Smooth muscle cell (in vitro differentiated cells): ENCODE results near the gene VWA3A. TPM values are rescaled to one million over a fixed set of nuclear protein-coding genes. Genes with fewer than 3 reads are reported as not detected.

ENCODE experiments used
- DNase-seq: peaks from one replicate; lab custom pipeline; 2025; ENCODE audit not compliant: unreplicated experiment; lab: John Stamatoyannopoulos, UW
- H2AFZ ChIP-seq: fragments of 200-600 bp; sonication (generic); 2 replicates; pipeline ENCODE4 v1.6.0; 2016; ENCODE audit warnings: antibody characterized with exemption, low read depth, mild to moderate bottlenecking
- H3F3A ChIP-seq: fragments of 200-600 bp; sonication (generic); 2 replicates; pipeline ENCODE4 v1.6.0; 2017; ENCODE audit warnings: antibody characterized with exemption, low read depth
- H3K27ac ChIP-seq: fragments of 200-600 bp; sonication (generic); 2 replicates; pipeline ENCODE4 v1.5.1; 2016; ENCODE audit warnings: low read depth, mild to moderate bottlenecking
- H3K27me3 ChIP-seq: fragments of 200-600 bp; sonication (generic); 2 replicates; pipeline ENCODE4 v1.6.1; 2016; ENCODE audit warnings: low read depth, mild to moderate bottlenecking
- H3K36me3 ChIP-seq: fragments of 200-600 bp; sonication (generic); 2 replicates; pipeline ENCODE4 v1.5.1; 2016; ENCODE audit warnings: low read depth
- H3K4me1 ChIP-seq: fragments of 200-600 bp; sonication (generic); 2 replicates; pipeline ENCODE4 v1.5.1; 2016; ENCODE audit warnings: low read depth
- H3K4me2 ChIP-seq: fragments of 200-600 bp; sonication (generic); 2 replicates; pipeline ENCODE4 v1.6.0; 2016; ENCODE audit warnings: mild to moderate bottlenecking
- H3K4me3 ChIP-seq: fragments of 200-600 bp; sonication (generic); 2 replicates; pipeline ENCODE4 v1.5.1; 2016; ENCODE audit warnings: mild to moderate bottlenecking
- H3K79me2 ChIP-seq: fragments of 200-600 bp; sonication (generic); 2 replicates; pipeline ENCODE4 v1.6.0; 2016; ENCODE audit warnings: low read depth, mild to moderate bottlenecking
- H3K9ac ChIP-seq: fragments of 200-600 bp; sonication (generic); 2 replicates; pipeline ENCODE4 v1.6.0; 2016; ENCODE audit warnings: low read depth
- H3K9me3 ChIP-seq: fragments of 200-600 bp; sonication (generic); replicated peaks from 2 replicates; pipeline ENCODE4 v1.5.1; 2016; ENCODE audit warnings: low read depth
- H4K20me1 ChIP-seq: fragments of 200-600 bp; sonication (generic); 2 replicates; pipeline ENCODE4 v1.6.0; 2016; ENCODE audit warnings: low read depth
- WGBS: methylation state at CpG from one replicate; pipeline ENCODE4 v1.1.7; 2016; ENCODE audit warnings: low lambda C conversion rate; 5-methylcytosine and 5-hydroxymethylcytosine counted together
- polyA plus RNA-seq: library from polyadenylated mRNA; unstranded; fragments of >200 nt; fragmentation: Nextera tagmentation; extraction: Ambion mirVana; gene quantifications from 2 replicates; pipeline ENCODE4 v1.2.1, GENCODE V29; 2016
- total RNA-seq: library from RNA; depleted of rRNA; stranded (reverse); fragments of >200 nt; gene quantifications from 2 replicates; pipeline ENCODE4 v1.2.3, GENCODE V29; 2014
- TF ChIP-seq, protein P1 (sequence below): fragments of 200-600 bp; sonication (generic); IDR thresholded peaks from 2 replicates; pipeline ENCODE4 v1.5.1; 2017; ENCODE audit warnings: borderline replicate concordance, mild to moderate bottlenecking, antibody characterized with exemption; ENCODE audit not compliant: insufficient read depth, poor library complexity, severe bottlenecking

The VWA3A gene
- total and polyA plus RNA-seq, 2 experiments from 2014 or later: not detected

GRCh38 chr16:22138482-22138881 is 46.1 kb downstream of the VWA3A start:
- WGBS: 74% methylated on average over 8 of the region's 8 CpGs
- Histone ChIP-seq H2AFZ (no peak overlapping the region), H3K27ac (no peak overlapping the region), H3K4me3 (no peak overlapping the region), H3K27me3 (peaks cover 6% of the 10 kb centered on the region), H3K9me3 (no peaks in the 10 kb centered on the region), H3K4me2 (no peak overlapping the region), H3F3A (no peaks in the 10 kb centered on the region), H3K9ac (no peak overlapping the region), H4K20me1 (no peaks in the 10 kb centered on the region), H3K79me2 (no peaks in the 10 kb centered on the region), H3K4me1 (no peaks in the 10 kb centered on the region), H3K36me3 (no peaks in the 10 kb centered on the region)
- TF ChIP-seq, protein P1, sequence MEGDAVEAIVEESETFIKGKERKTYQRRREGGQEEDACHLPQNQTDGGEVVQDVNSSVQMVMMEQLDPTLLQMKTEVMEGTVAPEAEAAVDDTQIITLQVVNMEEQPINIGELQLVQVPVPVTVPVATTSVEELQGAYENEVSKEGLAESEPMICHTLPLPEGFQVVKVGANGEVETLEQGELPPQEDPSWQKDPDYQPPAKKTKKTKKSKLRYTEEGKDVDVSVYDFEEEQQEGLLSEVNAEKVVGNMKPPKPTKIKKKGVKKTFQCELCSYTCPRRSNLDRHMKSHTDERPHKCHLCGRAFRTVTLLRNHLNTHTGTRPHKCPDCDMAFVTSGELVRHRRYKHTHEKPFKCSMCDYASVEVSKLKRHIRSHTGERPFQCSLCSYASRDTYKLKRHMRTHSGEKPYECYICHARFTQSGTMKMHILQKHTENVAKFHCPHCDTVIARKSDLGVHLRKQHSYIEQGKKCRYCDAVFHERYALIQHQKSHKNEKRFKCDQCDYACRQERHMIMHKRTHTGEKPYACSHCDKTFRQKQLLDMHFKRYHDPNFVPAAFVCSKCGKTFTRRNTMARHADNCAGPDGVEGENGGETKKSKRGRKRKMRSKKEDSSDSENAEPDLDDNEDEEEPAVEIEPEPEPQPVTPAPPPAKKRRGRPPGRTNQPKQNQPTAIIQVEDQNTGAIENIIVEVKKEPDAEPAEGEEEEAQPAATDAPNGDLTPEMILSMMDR: no peak
- no peak for DNase-seq

DNA sequence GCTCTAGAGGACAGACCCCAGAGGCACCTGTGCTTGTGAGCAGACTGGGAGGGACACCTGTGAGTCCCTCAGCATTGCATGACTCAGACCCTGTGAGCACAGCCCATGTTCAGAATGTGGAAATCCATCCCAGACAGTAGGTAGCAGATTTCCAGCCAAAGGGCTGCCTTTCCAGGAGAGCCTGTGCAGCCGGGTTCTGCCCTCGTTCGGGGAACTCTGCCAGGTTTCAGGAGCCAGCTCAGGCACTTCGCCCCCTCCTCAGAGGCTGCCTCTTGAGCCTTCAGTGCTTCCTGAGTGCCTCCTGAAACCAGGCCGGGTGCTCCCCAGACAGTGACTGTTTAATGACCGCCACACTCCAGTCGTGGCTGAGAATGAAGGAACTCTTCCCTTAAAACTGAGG is 46.7 kb downstream of the VWA3A start:
- H3K9ac ChIP-seq: no peak overlapping the region
- H4K20me1 ChIP-seq: no peaks in the 10 kb centered on the region
- no peaks in the 10 kb centered on the region for H3K4me1 ChIP-seq
- H3F3A ChIP-seq: no peaks in the 10 kb centered on the region
- H3K4me3 ChIP-seq: no peak overlapping the region
- 82% methylated on average over 7 of the region's 7 CpGs for WGBS
- no peaks in the 10 kb centered on the region for H3K79me2 ChIP-seq
- no peak overlapping the region for H2AFZ ChIP-seq
- no peak for DNase-seq
- no peak overlapping the region for H3K4me2 ChIP-seq
- TF ChIP-seq, protein P1: no peak
- H3K36me3 ChIP-seq: no peaks in the 10 kb centered on the region
- peaks cover 6% of the 10 kb centered on the region for H3K27me3 ChIP-seq
- H3K27ac ChIP-seq: no peak overlapping the region
- no peaks in the 10 kb centered on the region for H3K9me3 ChIP-seq

DNA sequence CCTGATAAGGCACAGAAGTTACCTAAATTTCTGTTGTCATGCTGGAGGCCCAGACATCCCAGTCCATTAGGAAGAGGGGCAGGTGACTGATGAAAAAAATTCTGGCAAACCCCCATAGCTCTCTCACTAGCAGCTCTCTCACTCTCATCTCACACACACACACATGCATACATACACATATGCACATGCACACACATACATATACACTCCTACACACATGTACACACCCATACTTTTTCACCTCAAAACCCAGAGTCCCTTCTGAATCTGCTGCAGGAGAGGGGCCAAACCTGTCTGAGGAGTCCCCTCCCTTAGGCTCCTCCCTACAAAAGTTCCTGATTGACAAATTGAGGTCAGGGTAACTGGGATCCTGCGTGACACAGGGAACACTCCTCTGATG is 47.4 kb downstream of the VWA3A start:
- no peaks in the 10 kb centered on the region for H3K79me2 ChIP-seq
- 89% methylated on average over 1 of the region's 1 CpG for WGBS

GRCh38 chr16:22141767-22142166 is 49.4 kb downstream of the VWA3A start:
- 73% methylated on average over 1 of the region's 1 CpG for WGBS

More for the DNA sequence above, 47.4 kb downstream of the VWA3A start:
- Histone ChIP-seq H3K36me3 (no peaks in the 10 kb centered on the region), H3K9me3 (no peaks in the 10 kb centered on the region), H3K4me2 (no peak overlapping the region), H3F3A (no peaks in the 10 kb centered on the region), H2AFZ (no peak overlapping the region), H4K20me1 (no peaks in the 10 kb centered on the region), H3K27me3 (peaks cover 6% of the 10 kb centered on the region), H3K9ac (no peak overlapping the region), H3K27ac (no peak overlapping the region), H3K4me1 (no peaks in the 10 kb centered on the region), H3K4me3 (no peak overlapping the region)
- TF ChIP-seq, protein P1: no peak
- no peak for DNase-seq

More at GRCh38 chr16:22141767-22142166, 49.4 kb downstream of the VWA3A start:
- Histone ChIP-seq H3K4me2 (no peak overlapping the region), H3K27me3 (no peaks in the 10 kb centered on the region), H3F3A (no peaks in the 10 kb centered on the region), H3K9me3 (no peaks in the 10 kb centered on the region), H3K4me1 (no peaks in the 10 kb centered on the region), H3K9ac (no peak overlapping the region), H3K27ac (no peak overlapping the region), H4K20me1 (no peaks in the 10 kb centered on the region), H2AFZ (no peak overlapping the region), H3K79me2 (no peaks in the 10 kb centered on the region), H3K36me3 (no peaks in the 10 kb centered on the region), H3K4me3 (no peak overlapping the region)
- DNase-seq: no peak
- TF ChIP-seq, protein P1: peak; percentile 16
